ENCODE data around the gene PUSL1.

- TF ChIP-seq GATA2 (IDR thresholded peaks at IDR 0.05; ENCODE audit: low read depth, low read length) (no peak), GATA3 (IDR thresholded peaks at IDR 0.05; ENCODE audit: low read depth, low read length) (no peak)
Measured at GRCh38 chr1:1291023-1291528, 17.3 kb upstream of the PUSL1 start.

All from SH-SY5Y (cell line).